Measurements from ENCODE around the gene MLXIP.
"Not testable (repeated sequence)": the region's sequence is repeated elsewhere in the genome, so short reads cannot be mapped to it uniquely, and the experiment has no call there.

MLXIP gene

DNA sequence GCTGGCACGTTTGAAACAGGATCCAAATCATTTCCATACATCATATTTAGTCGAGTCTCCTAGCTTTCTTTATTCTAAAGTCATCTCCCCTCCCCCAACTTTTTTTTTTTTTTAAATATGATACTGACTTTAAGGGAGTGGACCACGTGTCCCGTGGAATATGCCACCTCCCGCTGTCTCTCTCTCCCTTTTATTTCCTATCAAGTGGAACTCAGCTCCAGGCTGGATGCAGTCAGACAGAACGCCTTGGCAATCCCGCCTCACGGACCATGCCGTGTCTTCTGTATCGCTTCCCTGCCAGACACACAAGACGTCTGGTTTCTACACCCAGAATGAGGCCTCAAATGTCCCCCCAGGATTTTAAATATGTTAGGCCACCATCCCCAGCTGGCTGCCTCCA lies 35.6 kb upstream of the MLXIP start:
- Histone ChIP-seq H3K9me3 (ENCODE audit: control insufficient read depth, low read depth, low read length) (no peaks in the 10 kb centered on the region), H3K4me1 (ENCODE audit: control insufficient read depth, low read depth, low read length) (no peaks in the 10 kb centered on the region), H3K27ac (ENCODE audit: low read length) (no peak overlapping the region), H3K27me3 (ENCODE audit: control insufficient read depth, insufficient read depth, low read length) (no peaks in the 10 kb centered on the region), H3K4me3 (ENCODE audit: low read length) (no peak overlapping the region), H3K36me3 (ENCODE audit: control insufficient read depth, low read depth, low read length) (peaks cover 34% of the 10 kb centered on the region), H3K9ac (ENCODE audit: low read length) (no peak overlapping the region)

DNA sequence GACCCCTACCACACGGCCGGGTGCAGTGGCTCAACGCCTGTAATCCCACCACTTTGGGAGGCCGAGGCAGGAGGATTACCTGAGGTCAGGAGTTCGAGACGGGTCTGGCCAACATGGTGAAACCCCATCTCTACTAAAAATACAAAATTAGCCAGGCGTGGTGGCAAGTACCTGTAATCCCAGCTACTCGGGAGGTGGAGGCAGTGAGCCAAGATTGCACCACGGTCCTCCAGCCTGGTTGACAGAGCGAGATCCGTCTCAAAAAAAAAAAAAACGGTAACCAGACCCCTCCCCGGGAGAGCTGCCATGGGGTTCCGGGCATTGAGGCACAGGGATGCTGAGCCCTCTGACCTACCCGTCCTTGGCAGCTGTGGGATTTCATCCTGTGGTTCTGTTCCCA lies 35.1 kb upstream of the MLXIP start:
- Histone ChIP-seq H3K4me3 (ENCODE audit: low read length) (no peak overlapping the region), H3K27ac (ENCODE audit: low read length) (no peak overlapping the region), H3K4me1 (ENCODE audit: control insufficient read depth, low read depth, low read length) (no peaks in the 10 kb centered on the region), H3K27me3 (ENCODE audit: control insufficient read depth, insufficient read depth, low read length) (no peaks in the 10 kb centered on the region), H3K9me3 (ENCODE audit: control insufficient read depth, low read depth, low read length) (no peaks in the 10 kb centered on the region), H3K36me3 (ENCODE audit: control insufficient read depth, low read depth, low read length) (peaks cover 32% of the 10 kb centered on the region), H3K9ac (ENCODE audit: low read length) (no peak overlapping the region)

DNA sequence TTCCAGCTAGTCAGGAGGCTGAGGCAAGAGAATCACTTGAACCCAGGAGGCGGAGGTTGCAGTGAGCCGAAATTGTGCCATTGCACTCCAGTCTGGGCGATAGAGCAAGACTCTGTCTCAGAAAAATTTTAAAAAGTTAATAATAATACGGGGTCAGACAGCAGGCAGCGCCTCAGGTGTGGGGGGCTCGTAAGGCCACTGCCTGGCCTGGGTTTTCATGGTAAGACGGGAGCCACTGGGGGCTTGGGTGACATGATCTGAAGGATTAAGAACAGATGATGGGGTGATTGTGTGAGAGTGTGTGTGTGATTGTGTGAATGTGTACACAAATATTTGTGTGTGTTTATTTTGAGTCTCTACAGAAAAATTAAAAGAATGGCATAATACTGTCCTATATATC lies 33.3 kb upstream of the MLXIP start:
- no peak overlapping the region for H3K9ac ChIP-seq (ENCODE audit: low read length)
- no peak overlapping the region for H3K27ac ChIP-seq (ENCODE audit: low read length)
- H3K9me3 ChIP-seq (ENCODE audit: control insufficient read depth, low read depth, low read length), result no peaks in the 10 kb centered on the region
- H3K4me3 ChIP-seq (ENCODE audit: low read length), result no peak overlapping the region
- no peaks in the 10 kb centered on the region for H3K4me1 ChIP-seq (ENCODE audit: control insufficient read depth, low read depth, low read length)
- H3K36me3 ChIP-seq (ENCODE audit: control insufficient read depth, low read depth, low read length), result peaks cover 25% of the 10 kb centered on the region
- no peaks in the 10 kb centered on the region for H3K27me3 ChIP-seq (ENCODE audit: control insufficient read depth, insufficient read depth, low read length)

DNA sequence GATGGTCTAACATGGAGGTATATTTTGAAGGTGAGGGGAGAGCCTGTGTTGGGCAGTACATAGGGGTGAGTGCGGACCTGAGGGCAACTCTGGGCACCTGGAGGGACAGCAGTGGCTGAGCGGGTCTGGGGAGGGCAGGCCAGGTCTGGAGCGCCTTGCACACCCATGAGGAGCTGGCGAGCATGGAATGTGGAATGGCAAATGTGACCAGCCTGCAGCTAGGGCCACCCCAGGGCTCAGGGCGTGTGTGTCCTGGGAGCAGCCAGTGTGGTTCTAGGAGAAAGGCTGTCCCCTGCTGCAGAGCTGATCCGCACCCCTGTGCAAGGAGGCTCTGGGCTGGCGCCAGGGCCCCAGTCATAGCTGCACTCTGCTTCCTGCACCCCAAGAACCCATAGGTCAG lies 32.4 kb upstream of the MLXIP start:
- H3K27ac ChIP-seq (ENCODE audit: low read length), result no peak overlapping the region
- peaks cover 25% of the 10 kb centered on the region for H3K36me3 ChIP-seq (ENCODE audit: control insufficient read depth, low read depth, low read length)
- no peak overlapping the region for H3K9ac ChIP-seq (ENCODE audit: low read length)
- no peak overlapping the region for H3K4me3 ChIP-seq (ENCODE audit: low read length)
- no peaks in the 10 kb centered on the region for H3K4me1 ChIP-seq (ENCODE audit: control insufficient read depth, low read depth, low read length)
- no peaks in the 10 kb centered on the region for H3K9me3 ChIP-seq (ENCODE audit: control insufficient read depth, low read depth, low read length)
- no peaks in the 10 kb centered on the region for H3K27me3 ChIP-seq (ENCODE audit: control insufficient read depth, insufficient read depth, low read length)

DNA sequence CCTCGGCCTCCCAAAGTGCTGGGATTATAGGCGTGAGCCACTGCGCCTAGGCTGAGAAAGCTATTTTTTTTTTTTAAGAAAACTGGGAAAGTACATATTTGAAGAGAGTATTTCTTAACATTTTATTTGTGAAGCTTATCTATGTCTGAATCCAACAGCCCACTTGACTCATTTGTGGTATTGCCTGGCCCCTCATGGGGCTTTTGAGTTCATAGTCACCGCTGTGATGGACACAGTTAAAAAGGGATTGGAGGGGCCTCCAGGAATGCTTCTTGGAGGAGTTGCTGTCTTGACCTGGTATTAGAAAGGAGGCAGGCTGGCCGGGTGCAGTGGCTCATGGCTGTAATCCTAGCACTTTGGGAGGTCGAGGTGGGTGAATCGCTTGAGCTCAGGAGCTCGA lies 30.4 kb upstream of the MLXIP start:
- Histone ChIP-seq H3K27me3 (ENCODE audit: control insufficient read depth, insufficient read depth, low read length) (no peaks in the 10 kb centered on the region), H3K4me3 (ENCODE audit: low read length) (no peak overlapping the region), H3K36me3 (ENCODE audit: control insufficient read depth, low read depth, low read length) (peaks cover 21% of the 10 kb centered on the region), H3K4me1 (ENCODE audit: control insufficient read depth, low read depth, low read length) (no peaks in the 10 kb centered on the region), H3K27ac (ENCODE audit: low read length) (no peak overlapping the region), H3K9ac (ENCODE audit: low read length) (no peak overlapping the region), H3K9me3 (ENCODE audit: control insufficient read depth, low read depth, low read length) (no peaks in the 10 kb centered on the region)

DNA sequence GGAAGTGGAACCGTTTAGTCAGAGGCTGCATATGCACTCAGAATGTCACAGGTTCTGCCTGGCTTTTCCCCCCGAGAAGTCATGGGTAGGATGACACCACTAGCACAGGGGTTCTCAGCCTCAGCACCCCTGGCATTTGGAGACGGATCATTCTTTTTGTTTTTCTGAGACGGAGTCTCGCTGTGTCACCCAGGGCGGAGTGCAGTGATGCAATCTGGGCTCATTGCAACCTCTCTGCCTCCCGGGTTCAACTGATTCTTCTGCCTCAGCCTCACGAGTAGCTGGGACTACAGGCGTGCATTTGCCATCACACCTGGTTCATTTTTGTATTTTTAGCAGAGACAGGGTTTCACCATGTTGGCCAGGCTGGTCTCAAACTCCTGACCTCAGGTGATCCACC lies 28.7 kb upstream of the MLXIP start:
- Histone ChIP-seq H3K4me3 (ENCODE audit: low read length) (no peak overlapping the region), H3K36me3 (ENCODE audit: control insufficient read depth, low read depth, low read length) (peaks cover 15% of the 10 kb centered on the region), H3K4me1 (ENCODE audit: control insufficient read depth, low read depth, low read length) (no peaks in the 10 kb centered on the region), H3K9ac (ENCODE audit: low read length) (no peak overlapping the region), H3K27ac (ENCODE audit: low read length) (no peak overlapping the region), H3K27me3 (ENCODE audit: control insufficient read depth, insufficient read depth, low read length) (no peaks in the 10 kb centered on the region), H3K9me3 (ENCODE audit: control insufficient read depth, low read depth, low read length) (no peaks in the 10 kb centered on the region)

DNA sequence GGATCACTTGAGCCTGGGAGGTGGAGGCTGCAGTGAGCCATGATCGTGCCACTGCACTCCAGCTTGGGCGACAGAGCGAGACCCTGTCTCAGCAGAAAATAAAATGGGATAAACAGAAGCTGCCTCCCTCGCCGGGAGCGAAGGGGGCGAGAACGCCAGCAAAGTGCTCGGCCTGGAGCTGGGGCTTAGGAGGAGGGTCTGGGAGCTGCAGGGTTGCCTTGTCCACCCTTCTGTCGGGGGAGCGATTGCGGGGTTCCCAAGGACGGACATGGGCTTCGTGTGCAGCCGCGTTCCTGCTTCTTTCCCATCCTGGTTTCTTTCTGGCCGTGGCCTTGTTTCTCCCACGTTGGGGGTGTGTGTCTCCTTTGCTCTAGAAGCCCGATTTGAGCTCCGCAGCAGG lies 27.9 kb upstream of the MLXIP start:
- Histone ChIP-seq H3K4me1 (ENCODE audit: control insufficient read depth, low read depth, low read length) (no peaks in the 10 kb centered on the region), H3K9me3 (ENCODE audit: control insufficient read depth, low read depth, low read length) (no peaks in the 10 kb centered on the region), H3K4me3 (ENCODE audit: low read length) (no peak overlapping the region), H3K27ac (ENCODE audit: low read length) (no peak overlapping the region), H3K9ac (ENCODE audit: low read length) (no peak overlapping the region), H3K27me3 (ENCODE audit: control insufficient read depth, insufficient read depth, low read length) (no peaks in the 10 kb centered on the region), H3K36me3 (ENCODE audit: control insufficient read depth, low read depth, low read length) (peaks cover 15% of the 10 kb centered on the region)

DNA sequence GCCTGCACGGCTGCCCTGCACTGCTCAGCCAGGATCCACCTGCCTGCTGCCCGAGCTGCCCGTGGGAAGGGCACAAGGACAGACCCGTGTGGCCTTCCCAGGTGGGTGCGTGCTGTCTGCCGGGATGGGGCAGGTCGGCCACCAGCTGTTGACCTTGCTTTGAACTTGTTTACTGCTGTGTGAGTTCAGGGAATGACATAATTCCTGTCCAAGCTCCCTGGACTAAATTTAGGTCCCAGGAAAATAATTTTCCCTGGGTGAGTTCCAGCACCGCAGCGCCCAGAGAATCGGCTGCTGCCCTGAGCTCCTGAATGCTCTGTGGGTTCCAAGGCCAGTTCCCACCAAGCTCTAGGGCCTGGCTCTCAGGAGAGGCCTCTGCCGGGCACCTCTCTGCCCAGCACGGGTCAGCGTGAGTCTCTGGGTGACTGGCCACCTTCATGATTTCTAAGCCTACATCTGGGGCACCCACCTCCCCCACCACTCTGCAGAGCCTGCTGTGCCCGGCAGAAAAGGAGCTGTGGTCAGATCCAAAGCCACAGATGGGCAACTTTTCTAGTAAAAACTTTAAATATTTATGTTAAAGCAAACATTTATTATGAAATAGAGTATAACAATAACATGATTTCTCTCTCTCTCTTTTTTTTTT lies 27.2 kb upstream of the MLXIP start:
- Histone ChIP-seq H3K4me1 (ENCODE audit: control insufficient read depth, low read depth, low read length) (no peaks in the 10 kb centered on the region), H3K9me3 (ENCODE audit: control insufficient read depth, low read depth, low read length) (no peaks in the 10 kb centered on the region), H3K4me3 (ENCODE audit: low read length) (no peak overlapping the region), H3K36me3 (ENCODE audit: control insufficient read depth, low read depth, low read length) (peaks cover 13% of the 10 kb centered on the region), H3K9ac (ENCODE audit: low read length) (no peak overlapping the region), H3K27me3 (ENCODE audit: control insufficient read depth, insufficient read depth, low read length) (no peaks in the 10 kb centered on the region), H3K27ac (ENCODE audit: low read length) (no peak overlapping the region)

DNA sequence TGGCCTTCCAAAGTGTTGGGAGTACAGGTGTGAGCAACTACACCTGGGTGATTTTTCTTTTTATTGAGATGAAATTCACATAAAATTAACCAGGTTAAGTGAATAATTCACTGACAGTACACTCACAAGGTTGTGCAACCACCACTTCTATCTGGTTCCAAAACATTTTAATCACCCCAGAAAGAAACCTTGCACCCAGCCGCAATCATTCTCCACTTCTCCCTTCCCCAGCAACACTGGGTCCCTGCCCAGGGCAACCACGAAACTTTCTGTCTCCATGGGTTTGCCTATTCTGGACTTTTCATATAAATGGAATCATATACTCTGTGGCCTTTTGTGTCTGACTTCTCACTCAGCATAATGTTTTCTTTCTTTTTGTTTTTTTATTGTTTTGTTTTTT lies 26.3 kb upstream of the MLXIP start:
- Histone ChIP-seq H3K4me1 (ENCODE audit: control insufficient read depth, low read depth, low read length) (no peaks in the 10 kb centered on the region), H3K9ac (ENCODE audit: low read length) (no peak overlapping the region), H3K36me3 (ENCODE audit: control insufficient read depth, low read depth, low read length) (peaks cover 9% of the 10 kb centered on the region), H3K9me3 (ENCODE audit: control insufficient read depth, low read depth, low read length) (no peaks in the 10 kb centered on the region), H3K4me3 (ENCODE audit: low read length) (no peak overlapping the region), H3K27me3 (ENCODE audit: control insufficient read depth, insufficient read depth, low read length) (no peaks in the 10 kb centered on the region), H3K27ac (ENCODE audit: low read length) (no peak overlapping the region)

DNA sequence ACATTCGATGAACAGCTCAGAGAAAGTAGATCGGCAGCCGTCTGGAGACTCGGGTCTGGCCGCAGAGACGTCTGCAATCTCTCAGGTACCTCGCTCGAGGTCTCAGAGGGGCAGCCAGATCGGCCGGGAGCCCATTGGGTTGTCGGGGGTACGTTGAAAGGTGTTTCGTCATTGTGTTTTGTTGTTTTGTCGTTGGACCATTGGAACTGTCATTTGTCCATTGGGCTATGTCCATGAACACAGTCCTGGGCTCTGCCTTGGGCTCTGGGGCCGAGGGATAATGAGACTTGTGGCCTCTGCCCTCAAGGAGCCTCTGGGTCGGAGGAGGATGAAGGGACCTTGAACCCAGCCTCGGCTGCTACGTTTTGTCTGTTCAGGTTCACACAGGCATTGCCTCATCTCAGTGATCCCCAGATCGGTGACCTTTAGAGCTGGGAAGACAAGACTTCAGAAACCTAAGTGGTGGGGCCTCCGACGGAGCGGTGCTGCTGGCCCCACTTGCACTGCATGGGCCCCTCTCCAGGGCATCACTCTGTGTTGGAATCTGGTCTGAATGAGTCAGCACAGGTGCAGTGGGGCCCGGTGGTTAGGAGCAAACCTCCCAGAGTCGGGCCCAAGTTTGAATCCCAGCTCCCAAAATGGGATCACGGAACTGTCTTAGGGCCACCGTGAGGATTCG lies 23.6 kb upstream of the MLXIP start:
- Histone ChIP-seq H3K9me3 (ENCODE audit: control insufficient read depth, low read depth, low read length) (no peaks in the 10 kb centered on the region), H3K27ac (ENCODE audit: low read length) (no peak overlapping the region), H3K36me3 (ENCODE audit: control insufficient read depth, low read depth, low read length) (peaks cover 27% of the 10 kb centered on the region), H3K4me3 (ENCODE audit: low read length) (no peak overlapping the region), H3K27me3 (ENCODE audit: control insufficient read depth, insufficient read depth, low read length) (no peaks in the 10 kb centered on the region), H3K9ac (ENCODE audit: low read length) (no peak overlapping the region), H3K4me1 (ENCODE audit: control insufficient read depth, low read depth, low read length) (no peaks in the 10 kb centered on the region)

DNA sequence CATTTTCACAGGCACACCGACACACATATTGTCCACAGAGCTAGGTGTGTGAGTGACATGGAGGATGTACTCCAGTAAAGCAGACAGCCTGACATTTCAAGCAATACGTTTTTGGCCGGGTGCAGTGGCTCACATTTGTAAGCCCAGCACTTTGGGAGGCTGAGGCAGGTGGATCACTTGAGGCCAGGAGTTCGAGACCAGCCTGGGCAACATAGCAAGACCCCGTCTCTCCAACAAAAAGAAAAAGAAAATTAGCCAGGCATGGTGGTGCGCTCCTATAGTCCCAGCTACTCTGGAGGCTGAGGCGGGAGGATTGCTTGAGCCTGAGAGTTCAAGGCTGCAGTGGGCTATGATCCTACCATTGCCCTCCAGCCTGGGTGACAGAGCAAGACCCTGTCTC lies 22.1 kb upstream of the MLXIP start:
- H3K9ac ChIP-seq (ENCODE audit: low read length); H3K27ac ChIP-seq (ENCODE audit: low read length); H3K4me1 ChIP-seq (ENCODE audit: control insufficient read depth, low read depth, low read length); H3K27me3 ChIP-seq (ENCODE audit: control insufficient read depth, insufficient read depth, low read length); H3K4me3 ChIP-seq (ENCODE audit: low read length); H3K9me3 ChIP-seq (ENCODE audit: control insufficient read depth, low read depth, low read length): not testable (repeated sequence)
- H3K36me3 ChIP-seq (ENCODE audit: control insufficient read depth, low read depth, low read length), result peaks cover 27% of the 10 kb centered on the region

DNA sequence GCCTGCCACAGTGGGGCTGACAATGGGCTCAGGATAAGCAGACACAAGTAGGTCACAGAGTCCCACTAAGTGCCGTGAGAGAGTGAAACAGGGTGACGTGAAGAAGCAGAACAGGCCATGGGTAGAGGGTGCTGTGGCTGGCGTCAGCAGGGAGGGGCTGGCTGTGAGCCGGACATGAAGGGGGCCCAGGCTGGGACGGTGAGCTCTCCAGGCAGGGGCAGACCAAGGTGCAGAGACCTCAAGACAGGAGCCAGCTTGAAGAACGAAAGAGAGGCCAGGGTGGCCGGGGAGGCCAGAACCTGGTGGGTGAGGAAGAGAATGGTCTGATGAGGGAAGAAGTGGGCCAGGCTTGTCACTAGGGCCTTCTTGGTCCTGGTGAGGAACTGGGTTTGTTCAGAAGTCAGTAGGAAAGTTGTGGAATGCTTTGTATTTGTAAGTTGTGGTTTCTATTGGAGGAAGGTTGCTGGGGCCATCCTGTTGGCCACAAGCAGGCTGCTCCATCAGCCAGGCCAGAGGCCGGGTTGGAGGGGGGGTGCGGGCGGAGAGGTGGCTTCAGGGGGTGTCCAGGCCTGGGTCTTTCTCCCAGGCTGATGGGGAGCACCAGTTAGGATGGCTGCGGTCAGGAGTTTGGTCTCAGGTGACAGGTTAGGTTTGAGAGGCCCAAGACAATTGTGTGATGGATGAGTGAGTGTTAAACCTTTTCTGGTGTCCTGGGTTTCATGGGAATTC lies 21.4 kb upstream of the MLXIP start:
- no peak overlapping the region for H3K27ac ChIP-seq (ENCODE audit: low read length)
- H3K9ac ChIP-seq (ENCODE audit: low read length), result no peak overlapping the region
- H3K36me3 ChIP-seq (ENCODE audit: control insufficient read depth, low read depth, low read length), result peaks cover 27% of the 10 kb centered on the region
- no peak overlapping the region for H3K4me3 ChIP-seq (ENCODE audit: low read length)
- no peaks in the 10 kb centered on the region for H3K4me1 ChIP-seq (ENCODE audit: control insufficient read depth, low read depth, low read length)
- H3K9me3 ChIP-seq (ENCODE audit: control insufficient read depth, low read depth, low read length), result no peaks in the 10 kb centered on the region
- H3K27me3 ChIP-seq (ENCODE audit: control insufficient read depth, insufficient read depth, low read length), result no peaks in the 10 kb centered on the region
